GM19324 (cell line): ENCODE measurements around the gene CD8B2.
"Not testable (repeated sequence)": the region's sequence is repeated elsewhere in the genome, so short reads cannot be mapped to it uniquely, and the experiment has no call there.

Source experiments
- ATAC-seq: cut with Tn5 transposase; IDR thresholded peaks from one replicate; pipeline ENCODE4 v1.9.1; 2021; ENCODE audit warnings: mild to moderate bottlenecking, moderate library complexity; ENCODE audit not compliant: unreplicated experiment, low FRiP score

The CD8B2 gene

GRCh38 chr2:106511476-106511901, 24.3 kb downstream of the CD8B2 start:
- not testable (repeated sequence) for ATAC-seq

- not testable (repeated sequence) for ATAC-seq
Observed at GRCh38 chr2:106511934-106512333, 24.8 kb downstream of the CD8B2 start.

- ATAC-seq, result not testable (repeated sequence)
Observed at GRCh38 chr2:106513391-106513790, 26.2 kb downstream of the CD8B2 start.

GRCh38 chr2:106514827-106515226, 27.7 kb downstream of the CD8B2 start:
- ATAC-seq, result not testable (repeated sequence)

GRCh38 chr2:106516436-106516835, 29.3 kb downstream of the CD8B2 start:
- ATAC-seq, result no peak

- ATAC-seq, result no peak
Observed at GRCh38 chr2:106516864-106517263, 29.7 kb downstream of the CD8B2 start.

GRCh38 chr2:106517329-106517728, 30.2 kb downstream of the CD8B2 start:
- no peak for ATAC-seq

GRCh38 chr2:106519767-106520166, 32.6 kb downstream of the CD8B2 start:
- ATAC-seq, result no peak

GRCh38 chr2:106521016-106521415, 33.9 kb downstream of the CD8B2 start:
- ATAC-seq, result no peak

GRCh38 chr2:106523976-106524665, 37.0 kb downstream of the CD8B2 start:
- no peak for ATAC-seq

GRCh38 chr2:106530866-106531265, 43.7 kb downstream of the CD8B2 start:
- ATAC-seq, result no peak

- ATAC-seq, result no peak
Observed at GRCh38 chr2:106531676-106532214, 44.6 kb downstream of the CD8B2 start.

- no peak for ATAC-seq
Observed at GRCh38 chr2:106532236-106532635, 45.1 kb downstream of the CD8B2 start.

GRCh38 chr2:106534471-106534870, 47.3 kb downstream of the CD8B2 start:
- ATAC-seq, result no peak

GRCh38 chr2:106536490-106536889, 49.3 kb downstream of the CD8B2 start:
- ATAC-seq, result no peak

- ATAC-seq, result no peak
Observed at GRCh38 chr2:106537047-106537446, 49.9 kb downstream of the CD8B2 start.

GRCh38 chr2:106537791-106538191, 50.6 kb downstream of the CD8B2 start:
- ATAC-seq, result no peak

- no peak for ATAC-seq
Observed at GRCh38 chr2:106540886-106541285, 53.7 kb downstream of the CD8B2 start.

- ATAC-seq, result no peak
Observed at GRCh38 chr2:106541333-106541732, 54.2 kb downstream of the CD8B2 start.

GRCh38 chr2:106542746-106543359, 55.7 kb downstream of the CD8B2 start:
- peak; percentile 74 for ATAC-seq

- no peak for ATAC-seq
Observed at GRCh38 chr2:106545007-106545406, 57.8 kb downstream of the CD8B2 start.
